HCT116 (cell line): Measurements from ENCODE around the gene MAP3K6. TPM values are rescaled to one million over a fixed set of nuclear protein-coding genes. Genes with fewer than 3 reads are reported as not detected.

Experiments used
- ATAC-seq: fragments of 200-7000 bp; cut with Tn5 transposase; 2 replicates; pipeline ENCODE4 v1.9.1; 2020; ENCODE audit warnings: mild to moderate bottlenecking, moderate library complexity
- BruUV-seq: library from RNA; stranded (reverse); fragments of 400-500 nt; replicated peaks from 2 replicates; lab custom pipeline; 2021; lab: Mats Ljungman, UMichigan
- CTCF ChIA-PET: fragments of 300-600 bp; sonication (Branson Sonifier 250); formaldehyde crosslinking; loops from one replicate; lab custom pipeline; 2021; ENCODE audit warnings: antibody characterized with exemption; lab: Charles Lee
- POLR2A ChIA-PET: fragments of 300-600, 350-600 bp; sonication (Branson Sonifier 250); formaldehyde crosslinking; loops from one replicate; lab custom pipeline; 2021; ENCODE audit warnings: antibody characterized with exemption; lab: Charles Lee
- RAD21 ChIA-PET, 2 experiments: fragments of 300-600 bp; sonication (Branson Sonifier 250); formaldehyde crosslinking; loops; one replicate each; lab custom pipeline; 2023; ENCODE audit warnings: low total read pairs in 2 of 2; ENCODE audit not compliant: uncharacterized antibody in 2 of 2, unreplicated experiment in 2 of 2, low non-redundant PET in 1 of 2; lab: Charles Lee
- DNase-seq: peaks from one replicate; pipeline ENCODE4 v3.0.0-alpha.2; 2010; ENCODE audit warnings: low read depth, low spot score
- H2AFZ ChIP-seq: fragments of 200-600 bp; shearing (Covaris generic), sonication (generic); 2 replicates; pipeline ENCODE4 v1.6.1; 2017; ENCODE audit warnings: low read depth, mixed run types, mixed read lengths, antibody characterized with exemption, low read length; ENCODE audit not compliant: poor library complexity, severe bottlenecking
- H3K27ac ChIP-seq: 2 replicates; pipeline ENCODE4 v1.5.1; 2012; ENCODE audit warnings: low read depth, low read length
- H3K27me3 ChIP-seq: fragments of 200-600 bp; sonication (generic); 2 replicates; pipeline ENCODE4 v1.6.1; 2016; ENCODE audit warnings: mixed run types, low read length, mixed read lengths; ENCODE audit not compliant: insufficient read depth
- H3K36me3 ChIP-seq, 2 experiments: fragments of 200-500 bp in 1 of 2; fragments of 200-600 bp in 1 of 2; sonication (Bioruptor generic) in 1 of 2; sonication (generic) in 1 of 2; 2 replicates each; pipeline versions ENCODE4 v1.5.1 to v1.6.1; 2014 to 2016; ENCODE audit warnings: low read length in 2 of 2, inconsistent platforms in 1 of 2, mixed read lengths in 1 of 2, mixed run types in 1 of 2; ENCODE audit not compliant: insufficient read depth in 2 of 2, control insufficient read depth in 1 of 2
- H3K4me1 ChIP-seq, 2 experiments: fragments of 200-600 bp in 1 of 2; sonication (generic) in 1 of 2; 2 replicates each; pipeline versions ENCODE4 v1.5.1 to v1.6.1; 2012 to 2017; ENCODE audit warnings: low read length in 2 of 2, inconsistent platforms in 1 of 2, mild to moderate bottlenecking in 1 of 2, mixed read lengths in 1 of 2, mixed run types in 1 of 2, moderate library complexity in 1 of 2; ENCODE audit not compliant: insufficient read depth in 2 of 2, control insufficient read depth in 1 of 2
- H3K4me2 ChIP-seq: fragments of 200-600 bp; sonication (generic); 2 replicates; pipeline ENCODE4 v1.6.1; 2017; ENCODE audit warnings: mixed run types, low read length, mixed read lengths
- H3K4me3 ChIP-seq, 2 experiments: fragments of 200-600 bp in 1 of 2; sonication (generic) in 1 of 2; replicated peaks in 1 of 2; 2 replicates each; pipeline ENCODE4 v1.5.1; 2011 to 2016; ENCODE audit warnings: low read length in 2 of 2, control low read depth in 1 of 2, low read depth in 1 of 2, mild to moderate bottlenecking in 1 of 2, mixed read lengths in 1 of 2, mixed run types in 1 of 2
- H3K79me2 ChIP-seq: fragments of 200-600 bp; sonication (generic); 2 replicates; pipeline ENCODE4 v1.6.1; 2017; ENCODE audit warnings: mild to moderate bottlenecking, mixed run types, low read length, moderate library complexity, mixed read lengths; ENCODE audit not compliant: insufficient read depth
- H3K9ac ChIP-seq: fragments of 200-600 bp; sonication (generic); 2 replicates; pipeline ENCODE4 v1.6.1; 2016; ENCODE audit warnings: low read length, mixed read lengths
- H3K9me2 ChIP-seq: fragments of 200-600 bp; sonication (generic), shearing (Covaris generic); 2 replicates; pipeline ENCODE4 v1.6.1; 2017; ENCODE audit warnings: mixed run types, mild to moderate bottlenecking, moderate library complexity; ENCODE audit not compliant: insufficient read depth
- H3K9me3 ChIP-seq, 2 experiments: fragments of 200-500 bp in 1 of 2; fragments of 200-600 bp in 1 of 2; sonication (Bioruptor generic) in 1 of 2; sonication (generic) in 1 of 2; 2 replicates each; pipeline ENCODE4 v1.6.1; 2014 to 2017; ENCODE audit warnings: low read length in 2 of 2, mixed read lengths in 2 of 2, inconsistent platforms in 1 of 2, low read depth in 1 of 2, mild to moderate bottlenecking in 1 of 2, mixed run types in 1 of 2, moderate library complexity in 1 of 2; ENCODE audit not compliant: control insufficient read depth in 1 of 2, insufficient read depth in 1 of 2
- H4K20me1 ChIP-seq: fragments of 200-600 bp; sonication (generic), shearing (Covaris generic); 2 replicates; pipeline ENCODE4 v1.6.1; 2017; ENCODE audit warnings: mixed run types, mild to moderate bottlenecking, moderate library complexity; ENCODE audit not compliant: insufficient read depth
- ATF3 ChIP-seq: IDR thresholded peaks from 2 replicates; pipeline ENCODE4 v1.6.1; 2012
- CBX3 ChIP-seq: IDR thresholded peaks from 2 replicates; pipeline ENCODE4 v1.6.1; 2012; ENCODE audit warnings: low read depth
- CEBPB ChIP-seq: IDR thresholded peaks from 2 replicates; pipeline ENCODE4 v1.6.1; 2012; ENCODE audit warnings: low read depth
- CTCF ChIP-seq, 3 experiments: fragments of 200-600 bp in 1 of 3; sonication (generic) in 1 of 3; IDR thresholded peaks in 2 of 3; conservative IDR thresholded peaks in 1 of 3; 2 replicates each; pipeline ENCODE4 v1.5.1; 2012 to 2017; ENCODE audit warnings: low read depth in 2 of 3, low read length in 2 of 3, antibody characterized with exemption in 1 of 3, borderline replicate concordance in 1 of 3, control low read depth in 1 of 3, mild to moderate bottlenecking in 1 of 3, mixed read lengths in 1 of 3, mixed run types in 1 of 3, moderate library complexity in 1 of 3; ENCODE audit not compliant: insufficient read depth in 1 of 3
- EGR1 ChIP-seq: IDR thresholded peaks from 2 replicates; pipeline ENCODE4 v1.6.1; 2012; ENCODE audit warnings: low read depth
- ELF1 ChIP-seq: IDR thresholded peaks from 2 replicates; pipeline ENCODE4 v1.6.1; 2012; ENCODE audit warnings: low read depth, borderline replicate concordance
- EZH2 ChIP-seq: fragments of 200-600 bp; sonication (generic); IDR thresholded peaks from 2 replicates; pipeline ENCODE4 v1.6.1; 2017; ENCODE audit warnings: antibody characterized with exemption, mixed run types
- FOSL1 ChIP-seq: IDR thresholded peaks from 2 replicates; pipeline ENCODE4 v1.6.1; 2012; ENCODE audit warnings: low read depth
- JUND ChIP-seq: IDR thresholded peaks from 2 replicates; pipeline ENCODE4 v1.6.1; 2012
- POLR2A ChIP-seq: IDR thresholded peaks from 2 replicates; pipeline ENCODE4 v1.7.0; 2011; ENCODE audit warnings: borderline replicate concordance; ENCODE audit not compliant: insufficient read depth, insufficient read length; ENCODE audit errors: extremely low read depth
- POLR2AphosphoS5 ChIP-seq: IDR thresholded peaks from 2 replicates; pipeline ENCODE4 v1.6.1; 2011; ENCODE audit warnings: mild to moderate bottlenecking, low read depth, low read length, moderate library complexity
- RAD21 ChIP-seq: IDR thresholded peaks from 2 replicates; pipeline ENCODE4 v1.6.1; 2012; ENCODE audit warnings: low read depth, mild to moderate bottlenecking
- REST ChIP-seq: IDR thresholded peaks from 2 replicates; pipeline ENCODE4 v1.6.1; 2012; ENCODE audit warnings: low read depth
- SP1 ChIP-seq: IDR thresholded peaks from 2 replicates; pipeline ENCODE4 v1.6.1; 2012; ENCODE audit warnings: low read depth
- SRF ChIP-seq: IDR thresholded peaks from 2 replicates; pipeline ENCODE4 v1.6.1; 2012; ENCODE audit warnings: low read depth
- TCF7L2 ChIP-seq: IDR thresholded peaks from 2 replicates; pipeline ENCODE4 v1.7.0; 2011; ENCODE audit warnings: borderline replicate concordance, inconsistent platforms; ENCODE audit not compliant: insufficient read depth, insufficient read length; ENCODE audit errors: extremely low read depth
- YY1 ChIP-seq: IDR thresholded peaks from 2 replicates; pipeline ENCODE4 v1.6.1; 2011; ENCODE audit warnings: low read length, low read depth, moderate library complexity, mild to moderate bottlenecking; ENCODE audit not compliant: insufficient replicate concordance; ENCODE audit errors: extremely low read depth
- ZBTB33 ChIP-seq: IDR thresholded peaks from 2 replicates; pipeline ENCODE4 v1.6.1; 2011; ENCODE audit warnings: mild to moderate bottlenecking, low read length, moderate library complexity; ENCODE audit not compliant: insufficient replicate concordance; ENCODE audit errors: extremely low read depth
- ZFX ChIP-seq: fragments of 450-650 bp; IDR thresholded peaks from 2 replicates; pipeline ENCODE4 v1.6.1; 2017
- ZNF274 ChIP-seq: fragments of 200-500 bp; sonication (Bioruptor generic); IDR thresholded peaks from 2 replicates; pipeline ENCODE4 v1.6.1; 2014; ENCODE audit warnings: mild to moderate bottlenecking, low read depth, low read length, inconsistent platforms
- intact Hi-C: fragments of 100-400 bp; cut with micrococcal nuclease; formaldehyde crosslinking; loops from 2 replicates; pipeline ENCODE4 v1.10.0; 2022
- total RNA-seq: library from RNA; stranded (reverse); gene quantifications from one replicate; pipeline ENCODE4 v1.2.1, GENCODE V29; 2021; ENCODE audit not compliant: unreplicated experiment

MAP3K6 gene
- total RNA-seq, 1 experiment from 2014 or later = 30.2 TPM

GRCh38 chr1:27333717-27334279, 33.0 kb downstream of the MAP3K6 start:
- ChIA-PET POLR2A (no interaction called here), RAD21 (no interaction called here)
- Histone ChIP-seq H3K36me3 (peaks cover 14 to 31% of the 10 kb centered on the region in 2 experiments), H2AFZ (no peak overlapping the region), H3K9ac (no peak overlapping the region), H3K27ac (no peak overlapping the region), H3K4me2 (no peak overlapping the region), H3K9me3 (no peaks in the 10 kb centered on the region), H3K4me1 (no peaks in the 10 kb centered on the region), H3K27me3 (no peaks in the 10 kb centered on the region), H4K20me1 (no peaks in the 10 kb centered on the region), H3K79me2 (peaks cover 20% of the 10 kb centered on the region), H3K4me3 (no peak overlapping the region)
- ATAC-seq (no peak), DNase-seq (no peak)
- intact Hi-C loops = no loop called here
- TF ChIP-seq FOSL1 (no peak), ELF1 (no peak), EGR1 (no peak), EZH2 (no peak), POLR2A (no peak), ZBTB33 (no peak), POLR2AphosphoS5 (no peak), CBX3 (no peak), SRF (no peak), ZNF274 (no peak), SP1 (no peak), TCF7L2 (no peak), REST (no peak), YY1 (no peak), ZFX (no peak), JUND (no peak), CEBPB (no peak), RAD21 (no peak), CTCF (IDR thresholded peaks at IDR 0.05 in 2 of 3, conservative IDR thresholded peaks at IDR 0.05 in 1 of 3; ENCODE audit: borderline replicate concordance in 1 of 3, insufficient read depth in 1 of 3, low read depth in 2 of 3, low read length in 2 of 3) (no peak), ATF3 (no peak)
- TF ChIP-seq, all 23 proteins: peak for 0
- no peaks in the 10 kb centered on the region for H3K9me2 ChIP-seq
- BruUV-seq = no TSS peak
- CTCF ChIA-PET = interaction anchor here (1.4 to 2.2 kb wide), 3 partner anchors 8 to 33 kb away, joined by 5 to 13 read pairs (median 10); partner anchors contain the start of genes MAP3K6 and SYTL1
